Thoracic aorta (tissue), 2 donors: ENCODE results near the gene ACAT2. TPM values are rescaled to one million over a fixed set of nuclear protein-coding genes. Genes with fewer than 3 reads are reported as not detected.
"Not testable (repeated sequence)": the region's sequence is repeated elsewhere in the genome, so short reads cannot be mapped to it uniquely, and the experiment has no call there.

Experiments
- ATAC-seq: fragments of 150-250 bp; one replicate; pipeline ENCODE4 v1.8.0; 2017; ENCODE audit warnings: low read depth; ENCODE audit not compliant: insufficient number of reproducible peaks, low FRiP score
- DNase-seq: peaks from one replicate; pipeline ENCODE4 v3.0.0-alpha.2; 2020; ENCODE audit warnings: low spot score
- H3K27ac ChIP-seq, 2 donors: fragments of 200-600 bp; sonication (generic); 1 replicate in 1 of 2; 2 replicates in 1 of 2; pipeline ENCODE4 v1.5.1; 2016; ENCODE audit warnings: mild to moderate bottlenecking in 2 of 2, moderate library complexity in 2 of 2
- H3K27me3 ChIP-seq: fragments of 200-600 bp; sonication (generic); replicated peaks from 2 replicates; pipeline ENCODE4 v1.6.0; 2016; ENCODE audit warnings: mild to moderate bottlenecking; ENCODE audit not compliant: insufficient read depth
- H3K36me3 ChIP-seq: fragments of 200-600 bp; sonication (generic); one replicate; pipeline ENCODE4 v1.5.1; 2016
- H3K4me1 ChIP-seq, 2 donors: fragments of 200-600 bp; sonication (generic); 1 replicate in 1 of 2; 2 replicates in 1 of 2; pipeline versions ENCODE4 v1.5.1 to v1.6.0; 2016; ENCODE audit warnings: low read depth in 2 of 2, mild to moderate bottlenecking in 1 of 2; ENCODE audit not compliant: control insufficient read depth in 1 of 2
- H3K4me3 ChIP-seq: fragments of 200-600 bp; sonication (generic); 2 replicates; pipeline ENCODE4 v1.5.1; 2016; ENCODE audit warnings: mild to moderate bottlenecking
- H3K9me3 ChIP-seq: fragments of 200-600 bp; sonication (generic); 2 replicates; pipeline ENCODE4 v1.5.1; 2016
- CTCF ChIP-seq: fragments of 200-600 bp; sonication (generic); IDR thresholded peaks from one replicate; pipeline ENCODE4 v1.5.1; 2019; ENCODE audit warnings: antibody characterized with exemption
- total RNA-seq, 2 donors: library from RNA; depleted of rRNA; stranded (reverse); fragments of >200 nt; gene quantifications; one replicate each; pipeline versions ENCODE4 v1.1.0 to v1.2.3, GENCODE V29; 2016

ACAT2 gene
- total RNA-seq, 2 donors from 2014 or later: 8.1 to 11.1 TPM

- Histone ChIP-seq H3K4me3 (no peak overlapping the region), H3K4me1 (no peaks in the 10 kb centered on the region), H3K36me3 (peaks cover 60% of the 10 kb centered on the region), H3K27me3 (no peaks in the 10 kb centered on the region), H3K27ac (no peak overlapping the region), H3K9me3 (no peaks in the 10 kb centered on the region)
- TF ChIP-seq CTCF: no peak
- ATAC-seq (no peak), DNase-seq (no peak)
Observed at GRCh38 chr6:159745081-159745480, 16.8 kb upstream of the ACAT2 start.

GRCh38 chr6:159746759-159747158, 15.1 kb upstream of the ACAT2 start:
- Histone ChIP-seq H3K36me3 (peaks cover 50% of the 10 kb centered on the region), H3K27ac (no peak overlapping the region)
- no peak for ATAC-seq

GRCh38 chr6:159748127-159748526, 13.7 kb upstream of the ACAT2 start:
- peaks cover 49% of the 10 kb centered on the region for H3K36me3 ChIP-seq
- not testable (repeated sequence) for H3K27ac ChIP-seq, H3K9me3 ChIP-seq, DNase-seq, ATAC-seq, H3K4me3 ChIP-seq, H3K27me3 ChIP-seq, H3K4me1 ChIP-seq

More at GRCh38 chr6:159746759-159747158, 15.1 kb upstream of the ACAT2 start:
- Histone ChIP-seq H3K4me1 (no peaks in the 10 kb centered on the region), H3K9me3 (no peaks in the 10 kb centered on the region), H3K4me3 (no peak overlapping the region), H3K27me3 (no peaks in the 10 kb centered on the region)
- no peak for DNase-seq
- TF ChIP-seq CTCF: no peak

GRCh38 chr6:159751448-159751847, 10.4 kb upstream of the ACAT2 start:
- Histone ChIP-seq H3K4me1 (peaks cover 0 to 8% of the 10 kb centered on the region in 2 donors), H3K27ac (no peak overlapping the region), H3K9me3 (no peaks in the 10 kb centered on the region), H3K36me3 (peaks cover 33% of the 10 kb centered on the region), H3K27me3 (no peaks in the 10 kb centered on the region), H3K4me3 (no peak overlapping the region)
- ATAC-seq (no peak), DNase-seq (no peak)
- TF ChIP-seq CTCF: no peak

GRCh38 chr6:159753081-159753872, 8.6 kb upstream of the ACAT2 start:
- Histone ChIP-seq H3K4me1 (peaks cover 0 to 8% of the 10 kb centered on the region in 2 donors), H3K4me3 (no peak overlapping the region), H3K36me3 (peaks cover 28% of the 10 kb centered on the region), H3K27me3 (no peaks in the 10 kb centered on the region), H3K27ac (no peak overlapping the region), H3K9me3 (no peaks in the 10 kb centered on the region)
- DNase-seq: no peak
- TF ChIP-seq CTCF: no peak
- no peak for ATAC-seq
